GM18861 (cell line): ENCODE data around the gene FIP1L1.
"Not testable (repeated sequence)": the region's sequence is repeated elsewhere in the genome, so short reads cannot be mapped to it uniquely, and the experiment has no call there.

Source experiments
- ATAC-seq: cut with Tn5 transposase; IDR thresholded peaks from one replicate; pipeline ENCODE4 v1.9.1; 2021; ENCODE audit not compliant: unreplicated experiment

FIP1L1 gene

DNA sequence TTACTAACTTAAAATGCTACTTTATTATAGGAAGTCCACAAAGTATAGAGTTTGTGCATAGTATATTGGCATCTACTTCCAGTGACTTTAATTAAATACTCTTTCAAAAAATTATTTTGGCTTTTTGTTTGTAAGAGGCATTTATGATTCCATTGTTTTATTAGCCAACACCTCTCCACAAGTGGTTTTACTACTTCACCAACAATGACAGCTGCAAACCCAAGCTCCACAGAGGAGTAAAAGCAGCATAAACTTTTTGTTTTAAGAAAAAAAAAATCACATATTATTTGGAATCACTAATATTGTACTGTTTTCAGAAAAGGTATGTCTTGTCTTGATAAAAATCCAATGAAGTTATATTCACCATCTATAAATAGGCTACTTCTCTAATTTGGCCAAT, 88.5 kb downstream of the FIP1L1 start:
- ATAC-seq, result no peak

- not testable (repeated sequence) for ATAC-seq
These were observed 89.1 kb downstream of the FIP1L1 start for GRCh38 chr4:53466576-53466975.

DNA sequence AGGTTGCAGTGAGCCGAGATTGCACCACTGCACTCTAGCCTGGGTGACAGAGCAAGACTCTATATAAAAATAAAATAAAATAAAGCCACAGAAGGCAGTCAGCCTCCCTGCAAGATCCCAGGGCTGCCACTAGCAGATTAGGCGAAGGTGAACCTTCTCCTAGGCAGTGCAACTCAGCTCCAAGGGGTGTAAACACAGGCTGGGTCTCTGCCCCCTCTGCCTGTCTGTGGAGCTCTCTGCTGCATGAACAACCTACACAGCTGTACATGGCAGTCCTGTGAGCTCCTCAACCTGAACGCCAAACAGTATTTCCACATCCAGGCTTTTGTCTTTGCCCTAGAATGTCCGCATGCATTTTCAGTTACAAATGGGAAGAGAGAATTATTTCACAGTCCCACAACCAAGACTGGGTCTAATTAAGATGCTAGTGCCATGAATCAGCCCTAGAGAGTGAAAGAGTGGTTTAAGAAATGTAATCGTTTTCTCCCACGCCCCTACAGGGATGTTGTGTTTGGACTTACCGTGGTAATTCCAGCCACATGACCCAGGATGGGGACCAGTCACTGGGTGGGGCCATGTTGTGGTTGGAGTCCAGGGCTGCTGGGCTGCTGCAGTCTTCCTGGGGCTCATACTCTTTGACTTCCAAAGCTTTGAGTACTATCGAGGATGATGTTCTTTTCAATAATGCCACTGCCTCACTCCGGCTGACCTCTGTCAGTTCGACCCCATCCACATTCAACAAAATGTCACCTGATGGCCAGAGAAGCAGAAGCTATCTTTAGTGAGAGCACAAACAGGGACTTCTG, 99.0 kb downstream of the FIP1L1 start:
- no peak for ATAC-seq

DNA sequence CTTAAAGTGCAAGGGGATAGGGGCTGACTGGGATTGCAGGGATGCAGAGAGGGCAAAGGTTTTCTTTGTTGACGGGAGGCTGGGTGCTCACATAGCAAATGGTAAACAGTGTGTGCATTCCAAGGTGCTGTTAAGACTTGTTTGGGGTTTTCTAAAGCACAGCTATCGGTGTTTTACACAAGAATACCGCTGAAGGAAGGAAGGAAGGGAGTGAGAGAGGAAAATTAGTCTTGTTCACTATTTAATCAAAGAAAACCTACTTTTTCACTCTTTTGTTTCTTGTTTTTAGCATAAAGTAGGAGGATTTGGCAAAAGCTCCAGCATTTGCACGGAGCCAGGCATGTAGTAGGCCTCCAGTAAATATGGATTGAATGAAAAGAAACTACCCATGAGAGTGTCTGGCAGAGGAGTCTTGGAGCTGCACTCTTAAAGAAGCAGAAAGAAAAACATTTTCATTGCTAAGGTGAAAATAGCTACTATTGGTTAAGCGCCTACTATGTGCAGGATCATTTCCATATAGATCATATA, 99.7 kb downstream of the FIP1L1 start:
- no peak for ATAC-seq

GRCh38 chr4:53477636-53478035, 100.2 kb downstream of the FIP1L1 start:
- no peak for ATAC-seq

- no peak for ATAC-seq
These were observed 101.4 kb downstream of the FIP1L1 start for GRCh38 chr4:53478671-53479456.

- ATAC-seq, result no peak
These were observed 102.5 kb downstream of the FIP1L1 start for GRCh38 chr4:53479736-53480525.

- ATAC-seq, result no peak
These were observed 103.5 kb downstream of the FIP1L1 start for GRCh38 chr4:53480909-53481308.

DNA sequence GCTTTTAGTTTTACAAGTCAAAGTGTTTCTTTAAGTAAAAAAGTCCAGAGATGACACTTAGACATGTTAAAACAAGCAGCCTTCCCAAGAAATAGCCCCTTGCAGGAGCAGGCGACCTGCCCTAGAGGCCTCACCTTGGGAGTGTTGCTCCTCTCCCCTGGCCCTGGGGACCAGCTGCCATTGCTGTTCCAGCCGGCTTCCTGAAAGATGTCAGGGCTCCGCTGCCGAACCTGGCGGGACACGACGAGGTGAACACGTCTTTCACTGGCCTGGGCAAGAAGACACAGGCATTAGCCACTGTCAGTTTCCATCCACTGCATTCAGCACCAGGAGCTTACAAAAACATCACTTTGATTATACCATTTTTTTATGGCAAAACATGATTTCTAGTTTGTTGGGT, 104.1 kb downstream of the FIP1L1 start:
- no peak for ATAC-seq

- no peak for ATAC-seq
These were observed 105.8 kb downstream of the FIP1L1 start for GRCh38 chr4:53483250-53483649.

- no peak for ATAC-seq
These were observed 107.6 kb downstream of the FIP1L1 start for GRCh38 chr4:53484911-53485657.

DNA sequence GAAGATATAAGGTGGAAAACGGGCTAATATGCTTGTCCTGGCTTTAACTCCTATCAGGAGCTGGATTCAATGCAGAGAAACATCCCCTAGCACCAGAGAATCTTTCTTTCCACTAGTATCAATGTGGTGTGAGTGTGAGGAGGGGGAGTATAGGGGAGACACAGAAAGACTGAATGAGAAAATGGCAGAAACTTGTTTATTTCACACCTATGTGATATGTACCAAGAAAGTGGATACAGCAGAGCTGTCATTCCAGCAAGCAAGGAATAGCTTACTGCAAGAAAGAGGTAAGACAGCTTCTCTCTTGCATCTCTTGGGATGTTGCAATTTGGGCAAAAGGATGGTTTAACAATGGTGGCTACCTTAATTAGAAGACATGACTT, 108.2 kb downstream of the FIP1L1 start:
- no peak for ATAC-seq

- no peak for ATAC-seq
These were observed 110.3 kb downstream of the FIP1L1 start for GRCh38 chr4:53487766-53488165.

DNA sequence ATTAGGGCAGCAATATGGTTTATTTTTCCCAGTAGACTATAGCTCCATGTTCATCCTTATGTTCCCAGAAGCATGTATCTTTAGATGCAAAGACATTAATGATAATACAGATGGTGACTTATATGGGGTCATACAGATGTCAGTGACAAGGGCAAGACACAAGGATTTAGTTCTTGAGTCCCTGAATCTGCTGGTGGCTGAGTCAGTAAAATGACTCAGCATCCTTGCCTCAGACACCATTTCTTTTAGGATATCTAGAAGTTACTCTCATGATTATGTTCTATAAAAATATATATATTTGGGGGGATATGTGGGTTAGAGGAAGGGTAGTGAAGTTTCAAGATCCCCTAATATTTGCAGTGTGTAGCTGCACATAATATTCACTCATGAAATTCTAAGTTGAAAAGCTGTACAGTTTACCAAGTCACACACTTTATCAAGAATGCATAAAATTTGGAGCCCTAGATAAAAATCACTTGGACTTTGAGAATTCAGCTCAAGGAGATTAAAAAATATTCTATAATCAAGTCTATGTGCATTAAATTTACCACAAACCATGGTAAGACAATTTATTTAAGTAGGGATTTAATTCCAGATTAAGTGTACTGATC, 111.9 kb downstream of the FIP1L1 start:
- ATAC-seq, result no peak

GRCh38 chr4:53490161-53490956, 112.9 kb downstream of the FIP1L1 start:
- ATAC-seq, result no peak

DNA sequence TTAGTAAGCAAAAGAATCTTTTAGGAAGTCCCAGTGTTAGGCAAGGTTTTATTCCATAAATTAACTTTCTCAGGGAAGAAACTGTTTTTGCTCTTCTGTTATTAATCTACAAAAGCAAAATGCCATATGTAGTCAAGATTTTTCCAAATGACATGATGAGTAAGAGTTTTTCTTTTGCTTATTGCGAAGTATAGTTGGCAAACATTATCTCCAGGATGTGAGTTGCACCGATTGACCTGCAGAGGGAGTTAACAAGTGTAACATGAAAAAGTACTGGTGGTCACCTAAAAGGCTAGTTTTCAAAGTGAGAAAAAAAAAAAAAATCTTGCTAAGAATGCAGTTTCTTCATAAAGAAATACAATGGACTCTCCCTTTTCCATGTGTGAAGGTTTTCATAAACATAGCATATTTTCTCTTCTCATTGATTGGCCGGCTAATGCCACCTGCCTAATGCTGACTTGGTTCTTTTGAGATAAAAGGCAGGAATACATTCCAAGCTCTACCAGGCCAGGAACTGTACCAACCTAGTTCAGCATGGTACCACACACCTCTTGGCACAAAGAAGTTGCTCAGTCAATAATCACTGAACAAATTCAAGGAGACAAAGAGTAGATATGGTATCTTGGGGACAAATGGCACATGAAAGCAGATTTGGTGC, 113.7 kb downstream of the FIP1L1 start:
- ATAC-seq, result peak; percentile 59

GRCh38 chr4:53494851-53495250, 117.4 kb downstream of the FIP1L1 start:
- ATAC-seq, result no peak

DNA sequence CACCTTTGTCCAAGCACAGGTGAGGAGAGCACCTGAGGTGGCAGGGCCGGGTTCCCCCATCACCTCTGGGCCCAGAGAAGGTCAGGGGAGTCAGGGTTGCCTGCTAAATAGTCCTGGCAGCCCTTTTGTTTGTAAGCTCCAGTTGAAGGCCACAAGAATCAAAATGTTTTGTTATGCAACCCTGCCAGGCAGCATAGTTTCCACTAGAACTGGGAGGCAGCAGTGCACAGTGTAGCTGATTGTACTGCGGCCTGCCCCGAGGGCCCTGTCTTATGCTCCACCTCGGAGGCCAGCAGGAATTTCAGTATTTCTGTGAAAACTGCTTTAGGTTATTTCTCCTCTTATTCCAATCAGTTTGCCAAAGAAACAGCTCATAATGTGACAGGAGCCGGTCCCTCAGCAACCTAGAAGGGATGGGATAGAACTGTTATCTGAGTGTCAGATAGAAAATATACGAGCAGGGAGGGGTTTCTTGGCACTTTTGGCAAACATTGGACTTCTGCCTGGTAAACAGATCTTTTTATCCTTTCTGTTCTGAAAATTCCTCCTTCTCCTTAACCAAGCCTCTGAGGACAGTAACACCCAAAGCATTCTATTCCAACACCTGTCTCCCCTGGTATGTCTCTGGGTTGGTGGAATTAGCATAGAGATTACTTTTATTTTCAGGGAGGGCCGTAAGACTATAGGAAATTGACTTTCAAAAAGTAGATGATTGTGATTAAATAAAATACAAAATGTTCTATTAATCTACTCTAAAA, 120.2 kb downstream of the FIP1L1 start:
- ATAC-seq, result no peak
